Erythroblast (primary cell): ENCODE measurements around the gene CUEDC2.

Source experiments
- GATA1 ChIP-seq: IDR thresholded peaks from 2 replicates; pipeline ENCODE4 v1.6.1; 2011; ENCODE audit warnings: low read depth, mild to moderate bottlenecking, control low read depth, low read length, moderate library complexity
- POLR2A ChIP-seq: IDR thresholded peaks from 2 replicates; pipeline ENCODE4 v1.6.1; 2011; ENCODE audit warnings: mild to moderate bottlenecking, low read length

DNA sequence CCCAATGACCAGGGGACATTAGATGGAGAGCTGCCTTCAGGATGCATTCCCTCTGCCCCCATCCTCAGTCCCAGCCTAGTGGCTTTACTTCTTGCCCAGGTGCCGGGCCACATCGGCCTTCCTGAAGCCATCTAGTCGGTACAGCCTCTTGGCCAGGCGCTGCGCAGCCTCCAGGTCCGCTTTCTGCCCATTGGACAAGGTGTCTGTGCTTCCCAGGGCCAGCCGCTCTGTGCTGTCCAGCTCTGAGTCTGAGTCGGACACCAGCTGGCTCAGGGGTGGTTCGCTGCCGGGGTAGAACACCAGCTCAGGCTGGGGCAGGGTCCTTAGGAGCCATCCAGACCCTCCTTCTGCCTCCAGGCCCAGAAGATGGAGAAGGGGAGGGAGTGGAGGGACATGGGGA, 20.1 kb downstream of the CUEDC2 start:
- TF ChIP-seq POLR2A (no peak), GATA1 (no peak)
